Bronchial epithelial cell (primary cell): Measurements from ENCODE around the gene PCDHB7. TPM values are rescaled to one million over a fixed set of nuclear protein-coding genes. Genes with fewer than 3 reads are reported as not detected.
"Not testable (repeated sequence)": the region's sequence is repeated elsewhere in the genome, so short reads cannot be mapped to it uniquely, and the experiment has no call there.

ENCODE experiments used
- DNase-seq: peaks from one replicate; pipeline ENCODE4 v3.0.0-alpha.2; 2010; ENCODE audit warnings: low read depth
- FAIRE-seq: peaks from 2 replicates; lab custom pipeline; 2011; peaks lifted over from hg19 to GRCh38; lab: Jason Lieb, UNC
- H3K27me3 ChIP-seq: 2 replicates; pipeline ENCODE4 v1.5.1; 2011; ENCODE audit warnings: low read length; ENCODE audit not compliant: control insufficient read depth, insufficient read depth
- H3K36me3 ChIP-seq: 2 replicates; pipeline ENCODE4 v1.5.1; 2011; ENCODE audit warnings: low read length; ENCODE audit not compliant: control insufficient read depth, insufficient read depth
- H3K4me3 ChIP-seq: 2 replicates; pipeline ENCODE4 v1.5.1; 2011; ENCODE audit warnings: mild to moderate bottlenecking, low read depth, low read length, control low read depth
- total RNA-seq: library from RNA; depleted of rRNA; stranded (reverse); fragments of >200 nt; gene quantifications from 2 replicates; pipeline ENCODE4 v1.2.1, GENCODE V29; 2014
- TF ChIP-seq, protein P1 (sequence below): IDR thresholded peaks from 2 replicates; pipeline ENCODE4 v1.5.1; 2011; ENCODE audit warnings: mild to moderate bottlenecking, moderate library complexity, low read length, control low read depth, inconsistent platforms; ENCODE audit not compliant: insufficient read depth, severe bottlenecking

Gene PCDHB7
- total RNA-seq, 1 donor from 2014 or later = not detected

DNA sequence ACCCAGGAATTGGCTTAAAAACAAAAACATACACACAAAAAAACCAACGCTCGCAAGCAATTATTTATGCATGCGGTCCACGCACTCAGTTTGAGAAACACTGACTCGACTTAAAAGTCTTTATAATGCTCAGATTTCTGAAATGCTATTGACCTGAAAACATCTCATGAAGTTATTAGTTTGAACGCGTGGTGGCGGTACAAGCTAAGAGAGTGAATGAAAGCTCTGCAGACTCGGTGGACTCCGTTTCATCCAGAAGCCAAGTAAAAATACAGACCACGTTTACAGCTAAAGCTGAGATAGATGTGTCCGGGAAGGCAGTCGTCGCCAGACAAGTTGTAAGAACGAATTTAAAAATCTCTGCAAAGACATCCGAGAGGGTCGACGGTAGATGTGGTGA is 22.6 kb upstream of the PCDHB7 start, which contains the start of gene PCDHB6:
Gene PCDHB6, plus strand, starts transcription at position 246 of the 400 bp plus-strand sequence. CDS start 201 bp downstream, outside the sequence.
- Histone ChIP-seq H3K27me3 (no peaks in the 10 kb centered on the region), H3K36me3 (no peaks in the 10 kb centered on the region), H3K4me3 (no peak within 1 kb of the TSS)
- FAIRE-seq = no peak
- peak; percentile 13 for DNase-seq
- TF ChIP-seq, protein P1, sequence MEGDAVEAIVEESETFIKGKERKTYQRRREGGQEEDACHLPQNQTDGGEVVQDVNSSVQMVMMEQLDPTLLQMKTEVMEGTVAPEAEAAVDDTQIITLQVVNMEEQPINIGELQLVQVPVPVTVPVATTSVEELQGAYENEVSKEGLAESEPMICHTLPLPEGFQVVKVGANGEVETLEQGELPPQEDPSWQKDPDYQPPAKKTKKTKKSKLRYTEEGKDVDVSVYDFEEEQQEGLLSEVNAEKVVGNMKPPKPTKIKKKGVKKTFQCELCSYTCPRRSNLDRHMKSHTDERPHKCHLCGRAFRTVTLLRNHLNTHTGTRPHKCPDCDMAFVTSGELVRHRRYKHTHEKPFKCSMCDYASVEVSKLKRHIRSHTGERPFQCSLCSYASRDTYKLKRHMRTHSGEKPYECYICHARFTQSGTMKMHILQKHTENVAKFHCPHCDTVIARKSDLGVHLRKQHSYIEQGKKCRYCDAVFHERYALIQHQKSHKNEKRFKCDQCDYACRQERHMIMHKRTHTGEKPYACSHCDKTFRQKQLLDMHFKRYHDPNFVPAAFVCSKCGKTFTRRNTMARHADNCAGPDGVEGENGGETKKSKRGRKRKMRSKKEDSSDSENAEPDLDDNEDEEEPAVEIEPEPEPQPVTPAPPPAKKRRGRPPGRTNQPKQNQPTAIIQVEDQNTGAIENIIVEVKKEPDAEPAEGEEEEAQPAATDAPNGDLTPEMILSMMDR = no peak

DNA sequence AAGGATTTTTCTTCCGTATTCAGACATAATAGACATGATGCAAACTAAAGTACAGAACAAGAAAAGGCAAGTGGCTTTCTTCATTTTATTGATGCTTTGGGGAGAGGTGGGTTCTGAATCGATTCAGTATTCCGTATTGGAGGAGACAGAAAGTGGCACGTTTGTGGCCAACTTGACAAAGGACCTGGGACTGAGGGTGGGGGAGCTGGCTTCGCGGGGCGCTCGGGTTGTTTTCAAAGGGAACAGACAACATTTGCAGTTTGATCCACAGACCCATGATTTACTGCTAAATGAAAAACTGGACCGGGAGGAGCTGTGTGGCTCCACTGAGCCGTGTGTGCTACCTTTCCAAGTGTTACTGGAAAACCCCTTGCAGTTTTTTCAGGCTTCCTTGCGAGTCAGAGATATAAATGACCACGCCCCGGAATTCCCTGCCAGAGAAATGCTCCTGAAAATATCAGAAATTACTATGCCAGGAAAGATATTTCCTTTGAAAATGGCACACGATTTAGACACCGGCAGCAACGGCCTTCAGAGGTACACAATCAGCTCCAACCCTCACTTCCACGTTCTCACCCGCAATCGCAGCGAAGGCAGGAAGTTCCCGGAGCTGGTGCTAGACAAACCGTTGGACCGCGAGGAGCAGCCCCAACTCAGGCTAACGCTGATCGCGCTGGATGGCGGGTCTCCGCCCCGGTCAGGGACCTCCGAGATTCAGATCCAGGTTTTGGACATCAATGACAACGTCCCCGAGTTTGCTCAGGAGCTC is 22.0 kb upstream of the PCDHB7 start:
- no peak for DNase-seq
- Histone ChIP-seq H3K27me3 (no peaks in the 10 kb centered on the region), H3K4me3 (no peak overlapping the region), H3K36me3 (no peaks in the 10 kb centered on the region)
- no peak for FAIRE-seq
- TF ChIP-seq, protein P1 = no peak

DNA sequence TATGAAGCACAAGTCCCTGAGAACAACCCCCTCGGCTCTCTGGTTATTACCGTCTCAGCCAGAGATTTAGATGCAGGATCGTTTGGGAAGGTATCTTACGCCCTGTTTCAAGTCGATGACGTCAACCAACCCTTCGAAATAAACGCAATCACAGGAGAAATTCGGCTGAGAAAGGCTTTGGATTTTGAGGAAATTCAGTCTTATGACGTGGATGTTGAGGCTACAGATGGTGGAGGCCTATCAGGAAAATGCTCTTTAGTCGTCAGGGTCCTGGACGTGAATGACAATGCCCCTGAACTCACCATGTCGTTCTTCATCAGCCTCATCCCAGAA is 21.5 kb upstream of the PCDHB7 start:
- no peaks in the 10 kb centered on the region for H3K36me3 ChIP-seq
- FAIRE-seq = no peak
- TF ChIP-seq, protein P1 = no peak
- no peak for DNase-seq
- H3K4me3 ChIP-seq = no peak overlapping the region
- no peaks in the 10 kb centered on the region for H3K27me3 ChIP-seq

DNA sequence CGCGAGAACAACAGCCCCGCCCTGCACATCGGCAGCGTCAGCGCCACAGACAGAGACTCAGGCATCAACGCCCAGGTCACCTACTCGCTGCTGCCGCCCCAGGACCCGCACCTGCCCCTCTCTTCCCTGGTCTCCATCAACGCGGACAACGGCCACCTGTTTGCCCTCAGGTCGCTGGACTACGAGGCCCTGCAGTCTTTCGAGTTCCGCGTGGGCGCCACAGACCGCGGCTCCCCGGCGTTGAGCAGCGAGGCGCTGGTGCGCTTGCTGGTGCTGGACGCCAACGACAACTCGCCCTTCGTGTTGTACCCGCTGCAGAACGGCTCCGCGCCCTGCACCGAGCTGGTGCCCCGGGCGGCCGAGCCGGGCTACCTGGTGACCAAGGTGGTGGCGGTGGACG is 20.8 kb upstream of the PCDHB7 start:
- H3K4me3 ChIP-seq, H3K27me3 ChIP-seq, DNase-seq, H3K36me3 ChIP-seq, FAIRE-seq: not testable (repeated sequence)

DNA sequence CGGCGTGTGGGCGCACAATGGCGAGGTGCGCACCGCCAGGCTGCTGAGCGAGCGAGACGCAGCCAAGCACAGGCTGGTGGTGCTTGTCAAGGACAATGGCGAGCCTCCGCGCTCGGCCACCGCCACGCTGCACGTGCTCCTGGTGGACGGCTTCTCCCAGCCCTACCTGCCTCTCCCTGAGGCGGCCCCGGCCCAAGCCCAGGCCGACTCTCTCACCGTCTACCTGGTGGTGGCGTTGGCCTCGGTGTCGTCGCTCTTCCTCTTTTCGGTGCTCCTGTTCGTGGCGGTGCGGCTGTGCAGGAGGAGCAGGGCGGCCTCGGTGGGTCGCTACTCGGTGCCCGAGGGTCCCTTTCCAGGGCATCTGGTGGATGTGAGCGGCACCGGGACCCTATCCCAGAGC is 20.3 kb upstream of the PCDHB7 start:
- H3K27me3 ChIP-seq, FAIRE-seq, DNase-seq, H3K36me3 ChIP-seq, H3K4me3 ChIP-seq: not testable (repeated sequence)

DNA sequence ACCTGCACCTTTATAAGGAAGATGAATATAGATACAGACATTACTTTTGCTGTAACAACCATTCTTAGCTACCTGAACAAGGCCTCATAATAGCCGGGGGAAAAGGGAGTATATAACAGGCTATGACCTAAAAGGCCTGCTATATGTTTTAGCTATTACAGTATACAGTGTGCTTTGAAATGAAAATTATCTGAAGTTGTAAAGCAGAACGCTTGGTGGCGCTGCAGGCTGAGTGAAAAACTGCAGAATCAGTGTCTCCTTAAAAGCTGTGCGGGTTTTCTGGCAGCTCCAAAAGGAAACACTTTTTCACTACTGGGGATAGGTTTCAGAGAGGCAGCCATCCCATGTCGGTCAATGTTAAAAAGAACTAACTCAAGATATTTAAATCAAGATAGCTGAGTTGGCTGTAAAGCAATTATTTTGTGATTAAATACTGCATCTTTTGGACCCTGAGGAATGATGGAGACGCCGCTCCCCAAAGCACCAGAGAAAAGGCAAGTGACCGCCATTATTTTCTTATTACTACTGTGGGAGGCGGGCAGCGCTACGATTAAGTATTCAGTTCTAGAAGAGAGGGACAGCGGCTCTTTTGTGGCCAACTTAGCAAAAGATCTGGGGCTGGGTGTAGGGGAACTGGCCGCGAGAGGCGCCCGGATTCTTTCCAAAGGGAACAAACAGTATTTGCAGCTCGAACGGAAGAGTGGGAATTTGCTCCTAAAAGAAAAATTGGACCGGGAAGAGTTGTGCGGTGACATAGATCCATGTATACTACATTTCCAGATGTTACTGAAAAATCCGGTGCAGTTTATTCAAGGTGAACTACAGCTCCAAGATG is 16.7 kb upstream of the PCDHB7 start:
- Histone ChIP-seq H3K27me3 (no peaks in the 10 kb centered on the region), H3K4me3 (no peak overlapping the region), H3K36me3 (no peaks in the 10 kb centered on the region)
- TF ChIP-seq, protein P1 = no peak
- no peak for FAIRE-seq
- no peak for DNase-seq

DNA sequence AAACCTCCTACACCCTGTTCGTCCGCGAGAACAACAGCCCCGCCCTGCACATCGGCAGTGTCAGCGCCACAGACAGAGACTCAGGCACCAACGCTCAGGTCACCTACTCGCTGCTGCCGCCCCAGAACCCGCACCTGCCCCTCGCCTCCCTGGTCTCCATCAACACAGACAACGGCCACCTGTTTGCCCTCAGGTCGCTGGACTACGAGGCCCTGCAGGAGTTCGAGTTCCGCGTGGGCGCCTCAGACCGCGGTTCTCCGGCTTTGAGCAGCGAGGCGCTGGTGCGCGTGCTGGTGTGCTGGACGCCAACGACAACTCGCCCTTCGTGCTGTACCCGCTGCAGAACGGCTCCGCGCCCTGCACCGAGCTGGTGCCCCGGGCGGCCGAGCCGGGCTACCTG is 15.1 kb upstream of the PCDHB7 start:
- not testable (repeated sequence) for H3K4me3 ChIP-seq, DNase-seq, H3K27me3 ChIP-seq, H3K36me3 ChIP-seq, FAIRE-seq

DNA sequence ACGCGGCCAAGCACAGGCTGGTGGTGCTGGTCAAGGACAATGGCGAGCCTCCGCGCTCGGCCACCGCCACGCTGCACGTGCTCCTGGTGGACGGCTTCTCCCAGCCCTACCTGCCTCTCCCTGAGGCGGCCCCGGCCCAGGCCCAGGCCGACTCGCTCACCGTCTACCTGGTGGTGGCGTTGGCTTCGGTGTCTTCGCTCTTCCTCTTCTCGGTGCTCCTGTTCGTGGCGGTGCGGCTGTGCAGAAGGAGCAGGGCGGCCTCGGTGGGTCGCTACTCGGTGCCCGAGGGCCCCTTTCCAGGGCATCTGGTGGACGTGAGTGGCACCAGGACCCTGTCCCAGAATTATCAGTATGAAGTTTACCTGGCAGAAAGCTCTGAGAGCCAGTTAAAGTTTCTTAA is 14.5 kb upstream of the PCDHB7 start:
- H3K4me3 ChIP-seq, FAIRE-seq: not testable (repeated sequence)

DNA sequence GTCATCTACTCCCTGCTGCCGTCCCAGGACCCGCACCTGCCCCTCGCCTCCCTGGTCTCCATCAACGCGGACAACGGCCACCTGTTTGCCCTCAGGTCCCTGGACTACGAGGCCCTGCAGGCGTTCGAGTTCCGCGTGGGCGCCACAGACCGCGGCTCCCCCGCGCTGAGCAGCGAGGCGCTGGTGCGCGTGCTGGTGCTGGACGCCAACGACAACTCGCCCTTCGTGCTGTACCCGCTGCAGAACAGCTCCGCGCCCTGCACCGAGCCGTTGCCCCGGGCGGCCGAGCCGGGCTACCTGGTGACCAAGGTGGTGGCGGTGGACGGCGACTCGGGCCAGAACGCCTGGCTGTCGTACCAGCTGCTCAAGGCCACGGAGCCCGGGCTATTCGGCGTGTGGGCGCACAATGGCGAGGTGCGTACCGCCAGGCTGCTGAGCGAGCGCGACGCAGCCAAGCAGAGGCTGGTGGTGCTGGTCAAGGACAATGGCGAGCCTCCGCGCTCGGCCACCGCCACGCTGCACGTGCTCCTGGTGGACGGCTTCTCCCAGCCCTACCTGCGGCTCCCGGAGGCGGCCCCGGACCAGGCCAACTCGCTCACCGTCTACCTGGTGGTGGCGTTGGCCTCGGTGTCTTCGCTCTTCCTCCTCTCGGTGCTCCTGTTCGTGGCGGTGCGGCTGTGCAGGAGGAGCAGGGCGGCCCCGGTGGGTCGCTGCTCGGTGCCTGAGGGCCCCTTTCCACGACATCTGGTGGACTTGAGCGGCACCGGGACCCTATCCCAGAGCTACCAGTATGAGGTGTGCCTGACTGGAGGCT is 2.1 kb downstream of the PCDHB7 start:
- not testable (repeated sequence) for DNase-seq, FAIRE-seq, H3K4me3 ChIP-seq, H3K27me3 ChIP-seq, H3K36me3 ChIP-seq

More for the DNA sequence above, 14.5 kb upstream of the PCDHB7 start:
- DNase-seq, H3K27me3 ChIP-seq, H3K36me3 ChIP-seq: not testable (repeated sequence)
